Neural cell (in vitro differentiated cells): ENCODE measurements around the gene TRIM56. TPM values are rescaled to one million over a fixed set of nuclear protein-coding genes. Genes with fewer than 3 reads are reported as not detected.
"Not testable (repeated sequence)": the region's sequence is repeated elsewhere in the genome, so short reads cannot be mapped to it uniquely, and the experiment has no call there.

Experiments
- H2AFZ ChIP-seq: fragments of 200-600, 300-800 bp; sonication (generic), shearing (Covaris generic); 2 replicates; pipeline ENCODE4 v1.6.0; 2014; ENCODE audit warnings: low read depth, mild to moderate bottlenecking, antibody characterized with exemption, low read length, moderate library complexity
- H3F3A ChIP-seq: fragments of 200-600 bp; shearing (Covaris generic); 2 replicates; pipeline ENCODE4 v1.6.1; 2016; ENCODE audit warnings: mild to moderate bottlenecking, moderate library complexity, mixed read lengths, antibody characterized with exemption, low read length; ENCODE audit not compliant: insufficient read depth, poor library complexity, severe bottlenecking
- H3K27ac ChIP-seq: fragments of 200-600, 300-800 bp; sonication (generic), shearing (Covaris generic); 2 replicates; pipeline ENCODE4 v1.5.1; 2014; ENCODE audit warnings: mild to moderate bottlenecking, low read length, moderate library complexity
- H3K27me3 ChIP-seq: fragments of 300-800, 200-600 bp; sonication (generic), shearing (Covaris generic); 2 replicates; pipeline ENCODE4 v1.6.0; 2014; ENCODE audit warnings: mild to moderate bottlenecking, low read depth, low read length, moderate library complexity; ENCODE audit not compliant: insufficient read depth
- H3K36me3 ChIP-seq: fragments of 300-800, 200-600 bp; sonication (generic), shearing (Covaris generic); 2 replicates; pipeline ENCODE4 v1.5.1; 2014; ENCODE audit warnings: mild to moderate bottlenecking, antibody characterized with exemption, low read length, moderate library complexity; ENCODE audit not compliant: insufficient read depth
- H3K4me2 ChIP-seq: fragments of 300-800, 200-600 bp; sonication (generic), shearing (Covaris generic); 2 replicates; pipeline ENCODE4 v1.6.0; 2014; ENCODE audit warnings: mild to moderate bottlenecking, low read length
- H3K4me3 ChIP-seq: fragments of 300-800, 200-600 bp; sonication (generic), shearing (Covaris generic); 2 replicates; pipeline ENCODE4 v1.5.1; 2014; ENCODE audit warnings: mild to moderate bottlenecking, low read length, moderate library complexity
- H3K79me2 ChIP-seq: fragments of 200-600 bp; shearing (Covaris generic); replicated peaks from 2 replicates; pipeline ENCODE4 v1.6.0; 2014; ENCODE audit warnings: mild to moderate bottlenecking, low read length, moderate library complexity; ENCODE audit not compliant: insufficient read depth
- H3K9ac ChIP-seq: fragments of 300-800, 200-600 bp; sonication (generic), shearing (Covaris generic); 2 replicates; pipeline ENCODE4 v1.6.1; 2016; ENCODE audit warnings: mild to moderate bottlenecking, low read length, mixed read lengths
- H3K9me2 ChIP-seq: fragments of 200-600 bp; shearing (Covaris generic); 2 replicates; pipeline ENCODE4 v1.6.1; 2016; ENCODE audit warnings: mild to moderate bottlenecking, low read length, mixed read lengths; ENCODE audit not compliant: insufficient read depth
- H3K9me3 ChIP-seq: fragments of 200-600, 300-800 bp; sonication (generic), shearing (Covaris generic); 2 replicates; pipeline ENCODE4 v1.6.1; 2016; ENCODE audit warnings: mild to moderate bottlenecking, mixed run types, low read length, moderate library complexity, mixed read lengths
- H4K20me1 ChIP-seq: fragments of 200-600 bp; shearing (Covaris generic); 2 replicates; pipeline ENCODE4 v1.6.1; 2016; ENCODE audit warnings: mild to moderate bottlenecking, mixed run types; ENCODE audit not compliant: insufficient read depth
- EP300 ChIP-seq: fragments of 450-650 bp; conservative IDR thresholded peaks from 2 replicates; pipeline ENCODE4 v1.6.1; 2014; ENCODE audit warnings: antibody characterized with exemption, mild to moderate bottlenecking, moderate library complexity; ENCODE audit not compliant: poor library complexity, severe bottlenecking
- EZH2 ChIP-seq: fragments of 200-600, 300-800 bp; shearing (Covaris generic), sonication (generic); IDR thresholded peaks from 2 replicates; pipeline ENCODE4 v1.6.1; 2014; ENCODE audit warnings: antibody characterized with exemption, low read length, borderline replicate concordance, mild to moderate bottlenecking; ENCODE audit not compliant: insufficient read depth, poor library complexity, severe bottlenecking
- MXI1 ChIP-seq: fragments of 450-650 bp; conservative IDR thresholded peaks from 2 replicates; pipeline ENCODE4 v1.6.1; 2014; ENCODE audit warnings: antibody characterized with exemption, mild to moderate bottlenecking; ENCODE audit not compliant: poor library complexity, severe bottlenecking
- POLR2AphosphoS5 ChIP-seq: IDR thresholded peaks from 2 replicates; pipeline ENCODE4 v1.6.1; 2012
- RAD21 ChIP-seq: fragments of 450-650 bp; conservative IDR thresholded peaks from 2 replicates; pipeline ENCODE4 v1.6.1; 2014; ENCODE audit warnings: antibody characterized with exemption, mild to moderate bottlenecking, moderate library complexity
- REST ChIP-seq: IDR thresholded peaks from 2 replicates; pipeline ENCODE4 v1.6.1; 2012; ENCODE audit warnings: borderline replicate concordance
- SMC3 ChIP-seq: fragments of 450-650 bp; conservative IDR thresholded peaks from 2 replicates; pipeline ENCODE4 v1.6.1; 2014; ENCODE audit warnings: antibody characterized with exemption, mild to moderate bottlenecking, moderate library complexity; ENCODE audit not compliant: poor library complexity
- TAF1 ChIP-seq: IDR thresholded peaks from 2 replicates; pipeline ENCODE4 v1.6.1; 2012; ENCODE audit warnings: low read depth
- polyA plus RNA-seq: library from polyadenylated mRNA; depleted of rRNA; stranded (reverse); fragments of >200 nt; gene quantifications from 2 replicates; pipeline ENCODE4 v1.2.3, GENCODE V29; 2014
- TF ChIP-seq, protein P1 (sequence below): fragments of 450-650 bp; IDR thresholded peaks from 2 replicates; pipeline ENCODE4 v1.5.1; 2014; ENCODE audit warnings: antibody characterized with exemption, mild to moderate bottlenecking, moderate library complexity; ENCODE audit not compliant: poor library complexity, severe bottlenecking

TRIM56 gene
- polyA plus RNA-seq, 1 donor from 2014 or later = 0.01 TPM

DNA sequence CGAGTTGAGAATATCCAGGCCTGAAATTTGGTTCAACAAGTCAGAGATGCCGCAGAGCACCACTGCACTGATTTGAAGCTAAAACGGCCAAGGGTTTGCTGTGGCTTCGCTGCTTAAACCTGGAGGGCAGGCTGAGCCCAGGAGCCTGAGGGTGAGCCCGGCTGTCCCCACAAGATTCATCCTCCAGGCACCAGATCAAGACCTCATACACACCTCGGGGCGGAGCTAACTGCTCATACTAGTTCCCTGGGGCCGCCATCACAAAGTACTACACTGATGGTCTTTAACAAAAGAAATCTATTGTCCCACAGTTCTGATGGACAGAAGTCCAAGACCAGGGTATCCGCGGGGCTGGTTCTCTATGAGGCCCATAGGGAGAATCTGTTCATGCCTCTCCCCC is 16.9 kb upstream of the TRIM56 start:
- H3K27ac ChIP-seq = no peak overlapping the region

GRCh38 chr7:101071362-101072104 is 13.7 kb upstream of the TRIM56 start:
- not testable (repeated sequence) for H3K27me3 ChIP-seq, H3F3A ChIP-seq, H3K9me3 ChIP-seq, H3K79me2 ChIP-seq, H3K9me2 ChIP-seq, H4K20me1 ChIP-seq, H3K4me3 ChIP-seq, H3K9ac ChIP-seq, H2AFZ ChIP-seq, H3K4me2 ChIP-seq, H3K36me3 ChIP-seq, H3K27ac ChIP-seq

More for the DNA sequence above, 16.9 kb upstream of the TRIM56 start:
- no peak overlapping the region for H2AFZ ChIP-seq
- no peak overlapping the region for H3K4me3 ChIP-seq
- TF ChIP-seq MXI1 = no peak
- TF ChIP-seq EP300 = no peak
- TF ChIP-seq EZH2 = no peak
- TF ChIP-seq, protein P1, sequence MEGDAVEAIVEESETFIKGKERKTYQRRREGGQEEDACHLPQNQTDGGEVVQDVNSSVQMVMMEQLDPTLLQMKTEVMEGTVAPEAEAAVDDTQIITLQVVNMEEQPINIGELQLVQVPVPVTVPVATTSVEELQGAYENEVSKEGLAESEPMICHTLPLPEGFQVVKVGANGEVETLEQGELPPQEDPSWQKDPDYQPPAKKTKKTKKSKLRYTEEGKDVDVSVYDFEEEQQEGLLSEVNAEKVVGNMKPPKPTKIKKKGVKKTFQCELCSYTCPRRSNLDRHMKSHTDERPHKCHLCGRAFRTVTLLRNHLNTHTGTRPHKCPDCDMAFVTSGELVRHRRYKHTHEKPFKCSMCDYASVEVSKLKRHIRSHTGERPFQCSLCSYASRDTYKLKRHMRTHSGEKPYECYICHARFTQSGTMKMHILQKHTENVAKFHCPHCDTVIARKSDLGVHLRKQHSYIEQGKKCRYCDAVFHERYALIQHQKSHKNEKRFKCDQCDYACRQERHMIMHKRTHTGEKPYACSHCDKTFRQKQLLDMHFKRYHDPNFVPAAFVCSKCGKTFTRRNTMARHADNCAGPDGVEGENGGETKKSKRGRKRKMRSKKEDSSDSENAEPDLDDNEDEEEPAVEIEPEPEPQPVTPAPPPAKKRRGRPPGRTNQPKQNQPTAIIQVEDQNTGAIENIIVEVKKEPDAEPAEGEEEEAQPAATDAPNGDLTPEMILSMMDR = no peak
- no peak for TF ChIP-seq SMC3
- no peak for TF ChIP-seq POLR2AphosphoS5
- TF ChIP-seq RAD21 = no peak
- TF ChIP-seq REST = no peak
- no peak for TF ChIP-seq TAF1
- no peaks in the 10 kb centered on the region for H3K9me3 ChIP-seq
- no peaks in the 10 kb centered on the region for H3K36me3 ChIP-seq
- no peaks in the 10 kb centered on the region for H3K27me3 ChIP-seq
- H3F3A ChIP-seq = no peaks in the 10 kb centered on the region
- no peaks in the 10 kb centered on the region for H3K79me2 ChIP-seq
- H3K9me2 ChIP-seq = no peaks in the 10 kb centered on the region
- no peak overlapping the region for H3K4me2 ChIP-seq
- no peaks in the 10 kb centered on the region for H4K20me1 ChIP-seq
- no peak overlapping the region for H3K9ac ChIP-seq

GRCh38 chr7:101075646-101076045 is 9.6 kb upstream of the TRIM56 start:
- Histone ChIP-seq H3F3A (no peaks in the 10 kb centered on the region), H3K9me2 (no peaks in the 10 kb centered on the region), H3K36me3 (no peaks in the 10 kb centered on the region), H3K79me2 (no peaks in the 10 kb centered on the region), H3K9me3 (no peaks in the 10 kb centered on the region), H3K4me3 (no peak overlapping the region), H3K9ac (no peak overlapping the region), H3K4me2 (no peak overlapping the region), H3K27me3 (no peaks in the 10 kb centered on the region), H3K27ac (no peak overlapping the region), H2AFZ (no peak overlapping the region), H4K20me1 (no peaks in the 10 kb centered on the region)
- TF ChIP-seq RAD21 (no peak), EZH2 (no peak), REST (no peak), EP300 (no peak), TAF1 (no peak), MXI1 (no peak), SMC3 (no peak)
- TF ChIP-seq, protein P1 = no peak
